Sigmoid colon (tissue), 4 donors: ENCODE results near the gene HORMAD2.

Source experiments
- CTCF ChIP-seq, 4 experiments: fragments of 450-650 bp in 3 of 4; fragments of 200-600 bp in 1 of 4; IDR thresholded peaks; one replicate each; pipeline ENCODE4 v1.5.1; 2016 to 2019; ENCODE audit warnings: antibody characterized with exemption in 4 of 4, mild to moderate bottlenecking in 3 of 4, moderate library complexity in 2 of 4
- POLR2A ChIP-seq, 2 donors: fragments of 450-650 bp; IDR thresholded peaks; one replicate each; pipeline ENCODE4 v1.6.1; 2016; ENCODE audit warnings: antibody characterized with exemption in 2 of 2, mild to moderate bottlenecking in 2 of 2, moderate library complexity in 2 of 2
- POLR2AphosphoS5 ChIP-seq, 4 donors: sonication (generic); formaldehyde crosslinking; IDR thresholded peaks; one replicate each; pipeline ENCODE4 v1.6.1; 2017; ENCODE audit warnings: antibody characterized with exemption in 4 of 4

GRCh38 chr22:30204015-30204741 is 123.9 kb downstream of the HORMAD2 start:
- TF ChIP-seq CTCF (IDR thresholded peaks at IDR 0.05) (no peak), POLR2A (IDR thresholded peaks at IDR 0.05) (no peak), POLR2AphosphoS5 (IDR thresholded peaks at IDR 0.05) (no peak)
